ENCODE results near the gene SUPV3L1. TPM values are rescaled to one million over a fixed set of nuclear protein-coding genes. Genes with fewer than 3 reads are reported as not detected.
A peak's percentile ranks its signal among the peaks of the same experiment; 100 is the strongest.

SUPV3L1 gene
- total and polyA plus RNA-seq, 9 of the 15 experiments (the other 6 are each of a cell fraction or from before 2014, with no cell fraction given): 45.2 to 156 (median 92.6) TPM

- peak; percentile 41; the same call in 1 of the 2 replicates for TF ChIP-seq ZBTB40 (IDR thresholded peaks at IDR 0.05)
- TF ChIP-seq ZBTB40 (CRISPR knock-in tag; IDR thresholded peaks at IDR 0.05): no peak
- no peak for TF ChIP-seq ETV6 (IDR thresholded peaks at IDR 0.05; ENCODE audit: borderline replicate concordance in 1 of 2, low read depth in 2 of 2, low read length in 1 of 2)
- no peak for TF ChIP-seq ETV6 (CRISPR knock-in tag; IDR thresholded peaks at IDR 0.05; ENCODE audit: borderline replicate concordance)
- peak; percentile 88 for TF ChIP-seq DPF2 (IDR thresholded peaks at IDR 0.05)
- TF ChIP-seq POLR2G (IDR thresholded peaks at IDR 0.05; ENCODE audit: low read depth, low read length): 0 out of 2 replicates have a peak, but pooled peaks have one; percentile 24
- no peak for TF ChIP-seq SNIP1 (IDR thresholded peaks at IDR 0.05; ENCODE audit: low read depth)
- peak; percentile 81; the same call in 1 of the 2 replicates for TF ChIP-seq LEF1 (IDR thresholded peaks at IDR 0.05)
- TF ChIP-seq, protein P1, sequence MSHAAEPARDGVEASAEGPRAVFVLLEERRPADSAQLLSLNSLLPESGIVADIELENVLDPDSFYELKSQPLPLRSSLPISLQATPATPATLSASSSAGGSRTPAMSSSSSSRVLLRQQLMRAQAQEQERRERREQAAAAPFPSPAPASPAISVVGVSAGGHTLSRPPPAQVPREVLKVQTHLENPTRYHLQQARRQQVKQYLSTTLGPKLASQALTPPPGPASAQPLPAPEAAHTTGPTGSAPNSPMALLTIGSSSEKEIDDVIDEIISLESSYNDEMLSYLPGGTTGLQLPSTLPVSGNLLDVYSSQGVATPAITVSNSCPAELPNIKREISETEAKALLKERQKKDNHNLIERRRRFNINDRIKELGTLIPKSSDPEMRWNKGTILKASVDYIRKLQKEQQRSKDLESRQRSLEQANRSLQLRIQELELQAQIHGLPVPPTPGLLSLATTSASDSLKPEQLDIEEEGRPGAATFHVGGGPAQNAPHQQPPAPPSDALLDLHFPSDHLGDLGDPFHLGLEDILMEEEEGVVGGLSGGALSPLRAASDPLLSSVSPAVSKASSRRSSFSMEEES (CRISPR knock-in tag; IDR thresholded peaks at IDR 0.05): peak; percentile 7; the same call in 1 of the 2 replicates
- TF ChIP-seq, protein P2, sequence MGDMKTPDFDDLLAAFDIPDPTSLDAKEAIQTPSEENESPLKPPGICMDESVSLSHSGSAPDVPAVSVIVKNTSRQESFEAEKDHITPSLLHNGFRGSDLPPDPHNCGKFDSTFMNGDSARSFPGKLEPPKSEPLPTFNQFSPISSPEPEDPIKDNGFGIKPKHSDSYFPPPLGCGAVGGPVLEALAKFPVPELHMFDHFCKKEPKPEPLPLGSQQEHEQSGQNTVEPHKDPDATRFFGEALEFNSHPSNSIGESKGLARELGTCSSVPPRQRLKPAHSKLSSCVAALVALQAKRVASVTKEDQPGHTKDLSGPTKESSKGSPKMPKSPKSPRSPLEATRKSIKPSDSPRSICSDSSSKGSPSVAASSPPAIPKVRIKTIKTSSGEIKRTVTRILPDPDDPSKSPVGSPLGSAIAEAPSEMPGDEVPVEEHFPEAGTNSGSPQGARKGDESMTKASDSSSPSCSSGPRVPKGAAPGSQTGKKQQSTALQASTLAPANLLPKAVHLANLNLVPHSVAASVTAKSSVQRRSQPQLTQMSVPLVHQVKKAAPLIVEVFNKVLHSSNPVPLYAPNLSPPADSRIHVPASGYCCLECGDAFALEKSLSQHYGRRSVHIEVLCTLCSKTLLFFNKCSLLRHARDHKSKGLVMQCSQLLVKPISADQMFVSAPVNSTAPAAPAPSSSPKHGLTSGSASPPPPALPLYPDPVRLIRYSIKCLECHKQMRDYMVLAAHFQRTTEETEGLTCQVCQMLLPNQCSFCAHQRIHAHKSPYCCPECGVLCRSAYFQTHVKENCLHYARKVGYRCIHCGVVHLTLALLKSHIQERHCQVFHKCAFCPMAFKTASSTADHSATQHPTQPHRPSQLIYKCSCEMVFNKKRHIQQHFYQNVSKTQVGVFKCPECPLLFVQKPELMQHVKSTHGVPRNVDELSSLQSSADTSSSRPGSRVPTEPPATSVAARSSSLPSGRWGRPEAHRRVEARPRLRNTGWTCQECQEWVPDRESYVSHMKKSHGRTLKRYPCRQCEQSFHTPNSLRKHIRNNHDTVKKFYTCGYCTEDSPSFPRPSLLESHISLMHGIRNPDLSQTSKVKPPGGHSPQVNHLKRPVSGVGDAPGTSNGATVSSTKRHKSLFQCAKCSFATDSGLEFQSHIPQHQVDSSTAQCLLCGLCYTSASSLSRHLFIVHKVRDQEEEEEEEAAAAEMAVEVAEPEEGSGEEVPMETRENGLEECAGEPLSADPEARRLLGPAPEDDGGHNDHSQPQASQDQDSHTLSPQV (IDR thresholded peaks at IDR 0.05): peak; percentile 92
- 0 out of 2 replicates have a peak, but pooled peaks have one; percentile 3 for TF ChIP-seq ZNF41 (CRISPR knock-in tag; conservative IDR thresholded peaks at IDR 0.05)
- peak; percentile 54 for TF ChIP-seq SOX6 (IDR thresholded peaks at IDR 0.05)
Measured at GRCh38 chr10:69222157-69223027, 42.4 kb downstream of the SUPV3L1 start (continued).

Measured in K562 (cell line).